KBM-7 (cell line): ENCODE measurements around the gene GTF2IRD1.
"Not testable (repeated sequence)": the region's sequence is repeated elsewhere in the genome, so short reads cannot be mapped to it uniquely, and the experiment has no call there.

ENCODE experiments used
- DNase-seq: peaks from one replicate; pipeline ENCODE4 v3.0.0-alpha.2; 2015
- in situ Hi-C: fragments of 300-500 bp; cut with MboI; formaldehyde crosslinking; loops from 2 replicates; pipeline ENCODE4 v1.14.3; 2020; ENCODE audit warnings: low sequenced_read_pairs, low pct_unique_long_range_greater_than_20kb, mixed read lengths

GTF2IRD1 gene

DNA sequence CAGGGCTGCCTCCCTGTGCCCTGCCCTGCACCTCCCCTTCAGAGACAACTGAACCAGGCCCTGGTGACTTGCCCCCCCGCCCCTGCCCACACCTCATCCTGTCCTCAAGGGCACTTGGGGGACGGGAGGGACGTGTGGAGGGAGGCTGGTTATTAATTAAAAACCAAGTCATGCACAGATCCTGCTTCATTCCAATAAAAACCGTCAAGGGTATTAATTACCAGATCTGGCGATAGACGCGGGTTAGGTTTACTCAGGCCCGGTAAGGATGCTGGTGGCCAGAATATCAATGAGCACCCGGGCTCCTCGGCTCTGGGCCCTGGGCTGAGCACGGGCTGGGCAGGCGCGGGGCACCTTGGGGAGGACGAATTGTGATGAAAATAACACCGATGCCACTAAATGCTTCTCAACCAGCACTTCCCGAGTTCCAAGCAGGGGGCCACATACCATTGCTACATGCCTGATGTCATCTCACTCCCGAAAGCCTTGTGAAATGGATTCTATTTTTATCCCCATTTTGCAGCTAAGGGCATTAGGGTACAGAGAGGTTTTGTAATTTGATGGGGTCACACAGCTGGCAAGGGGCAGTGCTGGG, 24.5 kb upstream of the GTF2IRD1 start:
- DNase-seq = no peak
- in situ Hi-C loops = no loop called here

DNA sequence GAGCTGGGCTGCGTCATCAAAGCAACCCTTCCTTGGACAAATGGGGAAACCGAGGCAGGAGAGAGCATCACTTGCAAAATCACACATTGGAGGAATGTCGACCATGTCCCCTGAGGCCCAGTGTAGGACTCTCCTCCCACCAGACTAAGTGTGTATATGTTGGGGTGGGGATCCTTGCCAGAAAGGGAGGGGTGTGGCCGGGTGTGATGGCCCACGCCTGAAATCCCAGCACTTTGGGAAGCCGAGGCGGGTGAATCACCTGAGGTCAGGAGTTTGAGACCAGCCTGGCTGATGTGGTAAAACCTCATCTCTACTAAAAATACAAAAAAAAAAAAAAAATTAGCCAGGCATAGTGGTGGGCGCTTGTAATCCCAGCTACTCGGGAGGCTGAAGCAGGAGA, 23.3 kb upstream of the GTF2IRD1 start:
- in situ Hi-C loops, DNase-seq: not testable (repeated sequence)

DNA sequence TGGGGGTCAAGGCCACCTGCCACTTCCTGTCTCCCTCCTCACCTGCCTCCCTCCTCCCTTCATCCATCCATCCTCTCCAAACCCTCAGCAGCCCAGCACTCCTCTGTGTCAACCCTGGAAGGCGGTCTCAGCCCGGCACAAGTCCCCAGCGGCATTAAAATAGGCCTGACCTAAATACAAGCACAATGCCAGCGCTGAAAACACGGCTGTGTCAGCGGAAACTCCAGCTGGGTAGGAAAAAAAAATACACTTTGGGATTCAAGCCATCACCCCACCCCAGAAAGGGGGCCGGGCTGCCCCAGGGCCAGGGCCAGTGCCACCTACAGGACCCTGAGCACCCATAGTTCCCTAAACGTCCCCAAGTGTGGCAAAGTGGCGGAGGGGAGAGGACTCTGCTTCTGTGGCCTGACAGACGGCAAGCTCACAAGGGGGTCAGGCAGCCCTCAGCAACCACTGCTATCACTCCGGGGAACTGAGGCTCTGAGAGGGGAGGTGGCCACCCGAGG, 22.7 kb upstream of the GTF2IRD1 start:
- in situ Hi-C loops = no loop called here
- DNase-seq = no peak

DNA sequence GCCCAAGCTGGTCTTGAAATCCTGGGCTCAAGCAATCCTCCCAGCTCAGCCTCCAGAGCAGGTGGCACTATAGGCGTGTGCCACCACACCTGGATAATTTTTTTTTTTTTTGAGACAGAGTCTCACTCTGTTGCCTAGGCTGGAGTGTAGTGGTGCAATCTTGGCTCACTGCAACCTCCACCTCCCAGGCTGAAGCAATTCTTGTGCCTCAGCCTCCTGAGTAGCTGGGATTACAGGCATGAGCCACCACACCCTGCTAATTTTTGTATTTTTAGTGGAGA, 16.5 kb upstream of the GTF2IRD1 start:
- DNase-seq, in situ Hi-C loops: not testable (repeated sequence)

DNA sequence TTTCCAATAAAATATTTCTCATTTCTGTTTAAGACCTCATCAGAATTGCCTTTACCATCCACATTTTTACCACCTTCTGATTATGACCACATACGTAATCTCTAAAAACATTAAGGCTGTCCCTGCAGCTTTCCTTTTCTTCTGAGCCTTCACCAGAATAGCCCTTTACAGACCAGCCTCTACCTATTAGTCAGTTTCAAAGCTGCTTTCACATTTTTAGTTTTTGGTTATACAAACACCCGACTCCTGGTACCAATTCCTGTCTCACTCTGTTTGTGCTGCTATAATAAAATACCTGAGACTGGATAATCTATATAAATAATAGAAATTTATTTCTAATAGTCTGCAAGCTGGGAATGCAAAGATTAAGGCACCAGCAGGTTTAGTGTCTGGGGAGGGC, 15.4 kb upstream of the GTF2IRD1 start:
- in situ Hi-C loops = no loop called here
- no peak for DNase-seq

DNA sequence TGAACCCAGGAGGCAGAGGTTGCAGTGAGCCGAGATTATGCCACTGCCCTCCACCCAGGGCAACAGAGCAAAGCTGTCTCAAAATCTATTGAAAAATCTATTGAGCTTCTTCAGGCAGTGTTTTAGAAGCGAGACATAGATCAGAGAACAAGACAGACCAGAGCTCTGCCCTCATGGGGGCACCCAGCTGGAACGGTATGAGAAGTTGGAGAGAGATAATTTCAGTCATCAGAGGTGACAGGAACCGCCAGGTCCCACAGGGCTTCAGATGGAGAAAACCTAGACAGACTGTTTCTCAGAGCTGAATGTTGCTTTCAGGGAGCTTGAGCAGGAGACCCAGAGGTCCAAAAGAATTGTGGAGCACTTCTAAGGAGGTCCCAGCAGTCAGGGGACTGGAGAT, 14.2 kb upstream of the GTF2IRD1 start:
- in situ Hi-C loops = no loop called here

DNA sequence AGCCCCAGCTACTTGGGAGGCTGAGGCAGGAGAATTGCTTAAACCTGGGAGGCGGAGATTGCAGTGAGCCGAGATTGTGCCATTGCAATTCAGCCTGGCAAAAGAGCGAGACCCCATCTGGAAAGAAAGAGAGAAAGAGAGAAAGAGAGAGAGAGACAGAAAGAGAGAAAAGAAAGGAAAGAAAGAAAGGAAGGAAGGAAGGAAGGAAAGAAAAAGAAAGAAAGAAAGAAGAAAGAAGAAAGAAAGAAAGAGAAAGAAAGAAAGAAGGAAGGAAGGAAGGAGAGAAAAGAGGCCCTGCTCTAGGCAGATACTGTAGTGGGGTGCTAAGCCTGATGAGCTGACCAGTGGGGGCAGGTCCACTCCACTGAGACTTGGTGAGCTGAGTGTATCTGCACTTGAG, 13.6 kb upstream of the GTF2IRD1 start:
- DNase-seq, in situ Hi-C loops: not testable (repeated sequence)

More for the DNA sequence above, 14.2 kb upstream of the GTF2IRD1 start:
- DNase-seq = no peak

DNA sequence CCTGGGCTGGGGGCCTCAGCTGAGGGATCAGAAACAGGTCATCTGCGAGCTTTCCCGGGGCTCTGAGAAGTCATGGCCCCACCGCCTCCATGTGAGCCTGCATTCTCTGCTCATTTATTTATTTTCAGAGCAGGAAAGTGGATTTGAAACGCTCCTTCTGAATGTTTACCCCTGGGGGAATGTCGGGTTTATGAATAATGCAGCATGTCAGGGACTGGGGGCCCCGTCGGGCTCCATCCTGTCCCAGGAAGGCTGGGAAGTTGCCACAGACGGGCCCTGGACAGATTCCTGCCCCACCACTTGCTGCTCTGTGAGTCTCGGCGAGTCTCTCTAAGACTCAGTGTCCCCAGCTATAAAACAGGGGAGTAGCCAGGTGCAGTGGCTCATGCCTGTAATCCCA, 11.9 kb upstream of the GTF2IRD1 start:
- in situ Hi-C loops = no loop called here
- no peak for DNase-seq

DNA sequence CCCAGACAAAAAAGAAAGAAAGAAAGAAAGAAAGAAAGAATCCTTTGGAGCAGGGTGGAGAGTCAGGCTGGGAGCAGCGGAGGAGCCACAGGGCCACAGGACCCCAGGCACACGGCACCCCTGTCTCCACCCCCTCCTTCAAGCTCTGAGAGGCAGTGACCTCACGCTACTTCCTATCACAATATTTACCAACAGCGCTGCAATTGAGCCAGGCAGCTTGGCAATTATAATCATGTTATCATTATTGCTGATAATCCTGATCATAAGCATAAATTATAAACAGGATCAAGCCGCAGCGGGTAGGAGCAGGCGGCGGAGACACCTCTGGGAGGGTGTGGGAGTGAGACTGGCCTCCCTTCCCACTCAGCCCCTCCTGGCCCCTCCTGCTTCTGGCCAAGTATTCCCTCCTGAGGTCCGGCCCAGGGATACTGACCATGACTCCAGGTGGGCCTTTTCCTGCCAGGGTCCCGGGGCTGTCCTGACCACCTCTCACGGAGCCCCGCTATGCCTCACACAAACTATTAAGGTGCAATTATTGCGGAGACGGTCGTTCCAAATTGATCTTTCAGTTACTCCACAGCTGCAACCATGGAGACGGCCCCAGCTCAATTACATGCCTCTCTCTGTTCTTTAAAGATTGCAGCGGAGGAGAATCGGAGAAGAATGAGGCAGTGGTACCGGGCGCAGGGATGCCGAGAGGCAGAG, 10.0 kb upstream of the GTF2IRD1 start:
- in situ Hi-C loops = no loop called here
- no peak for DNase-seq

DNA sequence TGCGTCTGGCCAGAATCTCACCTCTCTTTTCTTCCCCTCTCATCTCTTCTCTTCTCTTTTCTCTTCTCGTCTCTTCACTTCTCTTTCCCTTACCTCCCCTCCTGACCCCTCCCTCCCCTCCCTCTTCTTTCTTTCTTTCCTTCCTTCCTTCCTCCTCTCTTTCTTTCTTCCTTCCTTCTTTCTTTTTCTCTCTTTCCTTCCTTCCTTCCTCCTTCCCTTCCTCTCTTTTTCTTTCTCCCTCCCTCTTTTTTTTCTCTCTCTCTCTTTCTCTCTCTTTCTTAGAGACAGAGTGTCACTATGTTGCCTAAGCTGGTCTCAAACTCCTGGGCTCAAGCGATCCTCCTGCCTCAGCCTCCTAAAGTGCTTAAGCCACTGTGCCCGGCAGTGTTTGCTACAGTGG, 4.6 kb upstream of the GTF2IRD1 start:
- in situ Hi-C loops = no loop called here
- DNase-seq = no peak

DNA sequence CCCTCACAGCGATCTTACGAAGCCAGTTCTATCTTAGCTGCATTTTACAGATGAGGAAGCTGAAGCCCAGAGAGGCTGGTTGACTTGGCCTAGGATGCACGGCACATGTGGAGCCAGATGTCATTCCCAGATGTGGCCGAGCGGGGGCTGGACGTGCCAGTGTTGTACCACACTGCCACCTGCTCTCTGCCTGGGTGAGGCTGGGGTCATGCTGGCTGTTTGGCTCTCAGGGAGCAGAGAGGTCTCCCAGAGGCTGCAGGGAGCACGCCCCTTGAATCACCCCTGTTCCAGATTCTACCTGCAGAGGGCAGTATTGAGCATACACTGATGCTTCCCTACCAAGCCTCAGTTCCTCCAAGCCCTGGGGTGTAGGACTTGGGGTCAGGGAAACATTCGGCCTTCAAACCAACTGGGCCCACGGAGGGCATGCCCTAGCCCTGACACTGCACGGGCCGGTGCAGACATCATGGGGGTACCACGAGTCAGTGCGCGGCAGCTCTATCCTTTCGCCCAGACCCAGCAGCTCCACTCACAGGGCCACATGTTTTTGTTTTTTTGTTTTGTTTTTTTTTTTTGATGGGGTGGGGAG, 3.8 kb upstream of the GTF2IRD1 start:
- DNase-seq = peak; percentile 83
- in situ Hi-C loops = no loop called here

DNA sequence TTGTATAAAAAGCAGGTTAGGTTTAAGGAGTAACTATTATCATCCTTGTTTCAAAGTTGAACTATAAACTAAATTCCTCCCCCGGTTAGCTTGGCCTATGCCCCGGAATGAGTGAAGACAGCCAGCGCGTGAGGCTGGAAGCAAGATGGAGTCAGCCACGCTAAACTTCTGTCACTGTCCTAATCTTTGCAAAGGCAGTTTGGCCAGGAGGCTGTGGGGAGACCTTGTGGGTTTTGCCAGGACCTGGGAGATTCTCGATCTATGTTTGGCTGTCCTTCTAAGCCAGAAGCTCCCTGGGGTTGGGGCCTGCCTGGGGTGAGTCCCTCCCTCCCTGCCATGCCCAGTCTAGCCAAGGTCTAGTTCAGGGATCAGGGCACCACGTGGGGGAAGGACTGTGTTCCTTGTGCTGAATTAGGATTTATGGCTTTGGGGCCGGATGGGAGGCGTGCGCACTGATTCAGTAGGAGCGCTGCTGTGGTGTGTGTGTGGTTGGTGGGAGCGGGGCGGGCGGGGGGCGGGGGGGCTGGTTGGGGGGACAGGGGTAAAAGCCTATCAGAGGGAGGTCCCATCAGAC, 871 bp upstream of the GTF2IRD1 start:
- in situ Hi-C loops = no loop called here
- no peak for DNase-seq

DNA sequence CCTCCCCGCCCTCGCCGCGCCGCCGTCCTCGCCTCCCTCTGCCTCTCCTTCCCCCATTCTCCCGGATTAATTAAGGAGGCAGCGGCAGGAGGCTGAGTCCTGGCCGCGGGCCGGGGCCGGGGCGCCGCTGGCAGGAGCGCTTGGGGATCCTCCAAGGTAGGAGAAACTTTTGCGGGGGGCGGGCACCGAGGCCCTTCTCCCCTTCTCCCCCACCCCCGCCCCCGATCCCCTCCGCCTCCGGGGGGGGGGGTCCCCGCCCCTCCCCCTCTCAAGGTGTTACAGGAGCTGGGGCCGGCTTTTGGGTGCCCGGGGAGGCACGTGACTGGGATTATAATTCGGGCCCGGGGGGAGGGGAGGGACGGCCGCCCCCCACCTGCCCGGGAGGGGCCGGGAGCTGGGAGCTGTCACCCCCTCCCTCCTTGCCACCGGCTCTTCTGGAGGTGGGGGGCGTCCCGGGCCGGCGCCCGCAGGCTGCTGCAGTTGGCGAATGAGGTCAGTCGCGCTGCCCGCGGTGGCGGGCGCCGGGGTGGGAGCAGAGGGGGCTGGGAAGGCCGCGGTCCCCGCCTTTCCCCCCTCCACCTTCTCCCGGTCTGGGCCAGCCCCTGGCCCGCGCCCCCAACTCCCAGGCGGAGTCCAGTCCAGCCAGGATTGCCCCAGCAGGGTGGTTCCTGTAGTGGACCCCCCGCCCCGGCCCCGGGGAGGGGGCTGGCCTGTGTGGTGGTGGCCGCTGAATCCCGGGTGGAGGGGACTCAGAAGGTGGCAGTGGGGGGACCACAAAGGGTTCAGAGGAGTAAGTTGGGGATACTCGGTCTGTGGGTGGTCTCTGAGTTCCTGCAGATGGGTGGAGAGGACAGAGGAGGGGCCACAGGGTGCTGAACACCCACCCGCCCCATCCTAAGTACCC, 567 bp downstream of the GTF2IRD1 start:
- in situ Hi-C loops = no loop called here
- no peak for DNase-seq

DNA sequence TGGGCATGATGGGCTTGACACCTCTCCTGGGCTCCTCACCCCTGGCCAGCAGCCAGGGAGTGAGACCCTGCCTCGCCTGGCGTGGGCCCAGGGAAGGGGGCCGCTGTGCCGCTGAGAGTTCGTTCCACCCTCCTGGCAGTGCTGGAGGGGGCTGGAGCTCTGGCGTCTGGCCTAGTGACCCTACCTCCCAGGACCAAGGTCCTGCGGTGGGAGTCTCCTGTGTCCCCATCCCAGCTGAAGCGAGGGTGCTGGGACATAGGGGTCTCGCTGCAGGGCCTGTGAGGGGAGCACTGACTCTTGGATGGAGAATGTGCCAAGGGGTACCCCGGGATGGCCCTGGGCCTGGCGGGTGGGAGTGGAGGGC, 1.2 kb downstream of the GTF2IRD1 start:
- in situ Hi-C loops = no loop called here
- DNase-seq = no peak

DNA sequence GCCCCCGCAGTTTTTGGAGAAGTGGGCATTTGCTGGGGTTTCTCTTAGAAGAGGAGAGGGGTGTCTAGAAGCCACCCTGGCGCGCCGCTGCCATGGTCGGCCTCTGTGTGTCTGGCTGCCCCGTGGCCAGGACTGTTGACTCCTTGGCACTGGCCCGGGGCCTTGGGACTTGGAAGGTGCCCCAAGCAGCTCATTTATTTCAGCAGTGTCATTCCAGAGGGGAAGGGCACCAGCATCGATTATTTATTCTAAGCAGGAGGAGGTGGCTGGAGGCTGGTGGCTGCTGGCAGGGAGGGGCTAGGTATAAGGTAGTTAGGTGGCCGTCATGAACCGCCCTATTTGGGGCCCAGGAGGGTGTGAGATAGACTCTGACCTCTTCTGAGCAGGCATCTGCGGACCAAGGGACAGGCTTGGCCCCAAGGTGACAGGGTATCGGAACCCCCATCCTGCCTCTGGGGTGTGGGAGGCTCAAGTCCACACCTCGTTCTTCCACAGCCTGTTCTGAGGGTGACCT, 1.6 kb downstream of the GTF2IRD1 start:
- in situ Hi-C loops = no loop called here
- no peak for DNase-seq

DNA sequence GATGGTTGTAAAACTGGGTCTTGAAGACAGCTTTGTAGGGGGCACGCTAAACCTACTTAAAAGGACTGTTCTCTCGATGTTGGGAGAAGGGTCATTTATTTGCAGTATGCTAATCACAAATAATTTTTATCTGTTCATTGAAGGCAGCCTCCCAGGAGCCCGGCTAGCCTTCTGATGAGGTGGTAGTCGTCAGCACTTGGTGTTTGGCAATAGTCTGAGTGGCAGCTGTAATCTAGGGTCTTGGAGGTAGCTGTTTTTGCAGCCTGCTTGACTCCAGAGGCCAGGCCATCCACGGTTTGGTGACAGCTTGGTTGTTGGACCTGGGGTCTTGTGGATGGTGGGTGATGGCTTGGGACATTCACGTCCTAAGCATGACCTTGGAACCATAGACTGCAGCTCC, 2.2 kb downstream of the GTF2IRD1 start:
- no peak for DNase-seq
- in situ Hi-C loops = no loop called here

DNA sequence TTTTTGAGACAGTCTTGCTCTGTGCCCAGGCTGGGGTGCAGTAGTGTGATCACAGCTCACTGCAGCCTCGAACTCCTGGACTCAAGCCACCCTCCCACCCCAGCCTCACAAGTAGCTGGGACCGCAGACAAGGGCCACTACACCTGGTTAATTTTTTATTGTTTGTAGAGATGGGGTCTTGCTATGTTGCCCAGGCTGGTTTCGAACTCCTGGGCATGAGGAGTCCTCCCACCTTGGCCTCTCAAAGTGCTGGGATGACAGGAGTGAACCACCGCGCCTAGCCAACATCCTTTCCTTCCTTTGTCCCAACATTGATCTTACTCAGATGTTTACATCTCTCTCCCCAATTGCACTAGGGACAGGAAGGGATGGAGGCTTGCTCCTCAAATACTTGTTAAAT, 3.3 kb downstream of the GTF2IRD1 start:
- no peak for DNase-seq
- in situ Hi-C loops = no loop called here

DNA sequence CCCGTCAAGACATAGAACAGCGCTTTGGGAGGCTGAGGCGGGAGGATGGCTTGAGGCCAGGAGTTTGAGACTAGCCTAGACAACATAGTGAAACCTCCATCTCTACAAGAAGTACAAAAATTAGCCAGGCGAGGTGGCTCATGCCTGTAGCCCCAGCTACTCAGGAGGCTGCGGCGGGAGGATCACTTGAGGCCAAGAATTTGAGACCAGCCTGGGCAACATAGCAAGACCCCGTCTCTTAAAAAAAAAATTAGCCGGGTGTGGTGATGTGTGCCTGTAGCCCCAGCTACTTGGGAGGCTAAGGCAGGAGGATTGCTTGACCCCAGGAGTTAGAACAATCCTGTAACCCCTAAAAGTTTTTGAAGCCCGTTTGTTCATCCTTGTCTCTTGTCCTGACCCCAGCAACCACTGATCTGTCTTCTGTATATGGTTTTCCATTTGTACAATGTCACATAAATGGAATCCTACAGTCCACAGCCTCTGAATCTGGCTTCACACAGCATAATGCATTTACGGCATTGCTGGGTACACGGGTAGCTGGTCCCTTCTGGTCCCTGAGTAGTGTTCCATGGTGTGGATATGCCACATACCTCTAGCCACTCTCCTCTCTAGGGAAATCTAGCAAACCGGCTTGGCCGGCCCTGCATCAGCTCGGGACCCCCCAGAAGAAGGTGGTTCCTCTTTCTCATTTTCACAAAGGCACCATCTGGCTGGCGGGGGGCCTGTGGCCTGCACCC, 8.4 kb downstream of the GTF2IRD1 start:
- DNase-seq = no peak
- in situ Hi-C loops = no loop called here

DNA sequence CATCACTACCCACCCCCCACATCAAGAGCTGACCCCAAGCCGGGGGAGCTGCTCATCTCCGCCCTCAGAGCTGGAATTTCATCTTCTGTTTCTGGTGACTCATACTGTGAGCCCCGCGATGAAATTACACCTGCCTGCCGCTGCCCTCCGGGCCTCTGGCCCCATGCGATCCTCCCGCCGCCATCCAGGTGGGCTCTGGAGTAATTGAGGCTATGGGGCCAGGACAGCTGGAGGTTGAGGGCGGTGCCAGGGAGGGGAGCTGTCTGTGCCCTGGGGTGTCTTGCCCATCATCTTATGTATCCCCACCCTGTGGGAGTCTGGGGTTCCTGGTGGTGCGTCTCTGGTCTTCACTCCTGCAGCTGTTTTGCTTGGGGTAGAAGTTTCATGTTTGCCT, 9.0 kb downstream of the GTF2IRD1 start:
- in situ Hi-C loops = no loop called here
- no peak for DNase-seq
